ENCODE results near the gene ULK4. TPM values are rescaled to one million over a fixed set of nuclear protein-coding genes. Genes with fewer than 3 reads are reported as not detected.

ULK4 gene
- total and polyA plus RNA-seq, 9 donors, result 2.4 to 58.7 (median 7.3) TPM

DNA sequence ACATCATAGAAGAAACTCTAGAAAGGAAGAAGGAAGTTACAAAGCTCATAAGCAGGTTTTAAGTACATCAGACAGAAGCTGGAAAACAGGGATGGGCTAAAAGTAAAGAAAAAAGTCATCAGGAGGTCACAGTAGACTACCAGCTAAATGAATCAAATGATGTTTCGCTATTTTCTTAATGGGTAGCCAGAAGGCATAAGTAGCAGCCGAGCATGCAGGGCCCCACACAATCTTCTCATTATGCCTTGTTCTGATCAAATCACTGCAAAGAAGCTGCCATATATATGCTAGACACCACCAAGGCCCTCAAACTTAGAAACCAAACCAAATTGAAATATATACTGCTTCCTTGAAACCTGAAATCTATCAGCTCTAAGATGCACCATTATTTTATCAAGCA, 349.1 kb downstream of the ULK4 start:
- H3K9me3 ChIP-seq, result no peaks in the 10 kb centered on the region
- H3K27me3 ChIP-seq, result no peaks in the 10 kb centered on the region
- H3K4me1 ChIP-seq (ENCODE audit: insufficient read depth), result no peaks in the 10 kb centered on the region
- TF ChIP-seq POLR2A (IDR thresholded peaks at IDR 0.05), result no peak
- no peak for TF ChIP-seq CTCF (IDR thresholded peaks at IDR 0.05)
- H3K27ac ChIP-seq, result no peak overlapping the region
- intact Hi-C loops (cut with DNase I), result no loop called here
- no peak for DNase-seq
- WGBS, 3 donors, result 49 to 98% (median 93%) methylated on average over 2 of the region's 2 CpGs
- H3K4me3 ChIP-seq, result no peak overlapping the region
- no peaks in the 10 kb centered on the region for H3K36me3 ChIP-seq

DNA sequence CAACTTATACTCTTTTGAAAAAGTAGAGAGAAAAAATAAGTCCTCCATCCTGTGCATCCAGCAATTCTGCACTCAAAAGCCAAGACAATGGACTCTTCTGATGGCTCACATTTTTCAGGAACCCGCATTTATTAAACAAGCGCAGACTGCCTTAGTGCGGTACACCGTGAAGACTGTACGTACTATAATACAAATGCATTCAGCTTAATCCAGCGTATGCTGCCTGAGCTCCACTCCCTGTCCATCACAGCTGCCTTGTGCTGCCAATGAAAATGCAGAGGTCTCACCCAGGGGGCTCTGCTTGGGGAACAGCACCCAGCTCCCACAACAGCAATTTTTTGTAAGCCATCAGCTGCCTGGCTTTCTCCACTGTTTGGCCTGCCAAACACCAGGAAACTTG, 350.9 kb downstream of the ULK4 start:
- TF ChIP-seq CTCF (IDR thresholded peaks at IDR 0.05), result no peak
- no peak for TF ChIP-seq POLR2A (IDR thresholded peaks at IDR 0.05)
- TF ChIP-seq EP300 (IDR thresholded peaks at IDR 0.05), result no peak
- Histone ChIP-seq H3K27me3 (no peaks in the 10 kb centered on the region), H3K27ac (no peak overlapping the region), H3K36me3 (no peaks in the 10 kb centered on the region), H3K4me1 (ENCODE audit: insufficient read depth) (no peaks in the 10 kb centered on the region), H3K9me3 (no peaks in the 10 kb centered on the region), H3K4me3 (no peak overlapping the region)
- intact Hi-C loops (cut with DNase I), result no loop called here
- no peak for DNase-seq
- 95 to 97% (median 95%) methylated on average over 6 of the region's 6 CpGs for WGBS, 3 donors

DNA sequence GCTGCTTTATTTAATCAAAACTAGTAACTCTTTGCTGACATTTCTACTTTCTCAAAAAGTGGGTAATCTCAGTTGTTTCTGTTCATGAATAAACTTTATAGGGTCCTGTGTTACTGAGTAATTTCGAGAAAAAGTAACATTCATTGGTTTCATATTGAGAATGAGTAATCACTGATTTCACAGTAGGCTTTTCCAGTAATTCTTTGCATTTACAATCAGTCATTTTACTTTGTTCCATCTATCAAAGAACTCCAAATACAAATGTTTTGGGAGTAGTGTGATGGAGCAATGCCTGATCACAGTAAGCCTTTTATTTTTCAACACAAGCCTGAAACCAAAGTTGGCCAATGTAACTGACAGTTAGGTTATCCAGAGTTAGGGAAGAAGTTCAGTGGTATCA, 353.6 kb downstream of the ULK4 start:
- Histone ChIP-seq H3K4me1 (ENCODE audit: insufficient read depth) (no peaks in the 10 kb centered on the region), H3K27ac (no peak overlapping the region), H3K9me3 (no peaks in the 10 kb centered on the region), H3K27me3 (no peaks in the 10 kb centered on the region), H3K4me3 (no peak overlapping the region), H3K36me3 (no peaks in the 10 kb centered on the region)
- TF ChIP-seq EP300 (IDR thresholded peaks at IDR 0.05), result no peak
- TF ChIP-seq POLR2A (IDR thresholded peaks at IDR 0.05), result no peak
- no peak for TF ChIP-seq CTCF (IDR thresholded peaks at IDR 0.05)
- intact Hi-C loops (cut with DNase I), result no loop called here
- no peak for DNase-seq
- 82 to 93% (median 92%) methylated on average over 1 of the region's 1 CpG for WGBS, 3 donors

DNA sequence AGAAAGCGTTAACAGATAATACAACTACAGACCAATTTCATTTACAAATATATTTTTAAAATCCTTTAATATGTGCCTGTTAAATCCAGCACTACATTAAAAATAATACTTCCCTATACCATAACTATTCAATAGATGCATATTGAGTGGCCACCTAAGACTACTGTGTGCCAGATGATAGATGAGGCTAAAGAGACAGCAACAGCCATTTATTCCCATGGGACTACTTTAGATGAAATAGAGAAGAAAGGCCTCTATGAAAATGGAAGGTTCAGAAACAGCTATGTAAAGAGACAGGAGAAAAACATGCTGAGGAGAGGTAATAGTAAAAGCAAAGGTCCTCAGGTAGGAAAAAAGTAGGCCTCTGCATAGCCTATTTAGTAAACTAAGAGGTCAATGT, 358.1 kb downstream of the ULK4 start:
- TF ChIP-seq CTCF (IDR thresholded peaks at IDR 0.05) (no peak), EP300 (IDR thresholded peaks at IDR 0.05) (no peak), POLR2A (IDR thresholded peaks at IDR 0.05) (no peak)
- DNase-seq, result no peak
- Histone ChIP-seq H3K27me3 (no peaks in the 10 kb centered on the region), H3K36me3 (no peaks in the 10 kb centered on the region), H3K9me3 (no peaks in the 10 kb centered on the region), H3K27ac (no peak overlapping the region), H3K4me3 (no peak overlapping the region), H3K4me1 (ENCODE audit: insufficient read depth) (peaks cover 2% of the 10 kb centered on the region)
- WGBS, 3 donors, result 95 to 100% (median 100%) methylated on average over 1 of the region's 1 CpG
- intact Hi-C loops (cut with DNase I), result no loop called here

GRCh38 chr3:41602121-41602520, 359.8 kb downstream of the ULK4 start:
- Histone ChIP-seq H3K9me3 (no peaks in the 10 kb centered on the region), H3K36me3 (no peaks in the 10 kb centered on the region), H3K27ac (no peak overlapping the region), H3K27me3 (no peaks in the 10 kb centered on the region), H3K4me3 (no peak overlapping the region), H3K4me1 (ENCODE audit: insufficient read depth) (peaks cover 2% of the 10 kb centered on the region)
- TF ChIP-seq POLR2A (IDR thresholded peaks at IDR 0.05), result no peak
- no peak for TF ChIP-seq EP300 (IDR thresholded peaks at IDR 0.05)
- TF ChIP-seq CTCF (IDR thresholded peaks at IDR 0.05), result no peak
- DNase-seq, result no peak
- intact Hi-C loops (cut with DNase I), result no loop called here

Data from ovary (tissue), 9 donors.